ENCODE measurements around the gene DUSP2.

GRCh38 chr2:96109931-96110511 lies 35.2 kb downstream of the DUSP2 start:
- no peak for TF ChIP-seq CTCF (IDR thresholded peaks at IDR 0.05)
- TF ChIP-seq POLR2A (IDR thresholded peaks at IDR 0.05), result no peak
